HL-60 (cell line): ENCODE data around the gene MACROD2.

Experiments
- POLR2AphosphoS5 ChIP-seq: IDR thresholded peaks from 2 replicates; pipeline ENCODE4 v1.6.1; 2012; ENCODE audit warnings: low read depth
- SPI1 ChIP-seq: IDR thresholded peaks from 2 replicates; pipeline ENCODE4 v1.6.1; 2012; ENCODE audit warnings: low read depth, mild to moderate bottlenecking, borderline replicate concordance
- TF ChIP-seq, protein P1 (sequence below): IDR thresholded peaks from one replicate; pipeline ENCODE4 v1.5.1; 2011; ENCODE audit warnings: low read length, control low read depth, inconsistent platforms; ENCODE audit not compliant: insufficient read depth

DNA sequence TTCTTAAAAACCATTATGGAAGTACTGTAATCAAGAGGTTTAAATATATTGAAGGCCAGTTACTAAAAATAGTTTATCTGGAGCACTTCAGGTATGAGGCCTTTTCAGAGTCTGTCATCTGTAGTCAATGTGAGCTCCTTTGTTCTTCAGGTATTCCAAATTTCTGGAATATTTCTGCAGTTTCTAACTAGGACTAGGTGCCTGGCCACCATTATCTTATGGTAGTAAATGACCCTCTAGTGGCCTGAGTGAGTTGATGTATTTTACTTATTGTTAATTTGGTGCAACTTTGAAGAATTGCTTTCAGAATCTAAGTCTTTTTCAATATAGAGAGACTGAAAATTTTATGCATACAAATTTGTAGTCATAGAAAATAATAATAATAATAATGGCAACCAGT is 437.3 kb downstream of the MACROD2 start:
- TF ChIP-seq, protein P1, sequence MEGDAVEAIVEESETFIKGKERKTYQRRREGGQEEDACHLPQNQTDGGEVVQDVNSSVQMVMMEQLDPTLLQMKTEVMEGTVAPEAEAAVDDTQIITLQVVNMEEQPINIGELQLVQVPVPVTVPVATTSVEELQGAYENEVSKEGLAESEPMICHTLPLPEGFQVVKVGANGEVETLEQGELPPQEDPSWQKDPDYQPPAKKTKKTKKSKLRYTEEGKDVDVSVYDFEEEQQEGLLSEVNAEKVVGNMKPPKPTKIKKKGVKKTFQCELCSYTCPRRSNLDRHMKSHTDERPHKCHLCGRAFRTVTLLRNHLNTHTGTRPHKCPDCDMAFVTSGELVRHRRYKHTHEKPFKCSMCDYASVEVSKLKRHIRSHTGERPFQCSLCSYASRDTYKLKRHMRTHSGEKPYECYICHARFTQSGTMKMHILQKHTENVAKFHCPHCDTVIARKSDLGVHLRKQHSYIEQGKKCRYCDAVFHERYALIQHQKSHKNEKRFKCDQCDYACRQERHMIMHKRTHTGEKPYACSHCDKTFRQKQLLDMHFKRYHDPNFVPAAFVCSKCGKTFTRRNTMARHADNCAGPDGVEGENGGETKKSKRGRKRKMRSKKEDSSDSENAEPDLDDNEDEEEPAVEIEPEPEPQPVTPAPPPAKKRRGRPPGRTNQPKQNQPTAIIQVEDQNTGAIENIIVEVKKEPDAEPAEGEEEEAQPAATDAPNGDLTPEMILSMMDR, result no peak
- TF ChIP-seq SPI1 (no peak), POLR2AphosphoS5 (no peak)
